GM18511 (cell line): Measurements from ENCODE around the gene DCANP1.

Experiments
- ATAC-seq: cut with Tn5 transposase; IDR thresholded peaks from one replicate; pipeline ENCODE4 v1.9.1; 2021; ENCODE audit warnings: mild to moderate bottlenecking, moderate library complexity; ENCODE audit not compliant: unreplicated experiment

The DCANP1 gene

DNA sequence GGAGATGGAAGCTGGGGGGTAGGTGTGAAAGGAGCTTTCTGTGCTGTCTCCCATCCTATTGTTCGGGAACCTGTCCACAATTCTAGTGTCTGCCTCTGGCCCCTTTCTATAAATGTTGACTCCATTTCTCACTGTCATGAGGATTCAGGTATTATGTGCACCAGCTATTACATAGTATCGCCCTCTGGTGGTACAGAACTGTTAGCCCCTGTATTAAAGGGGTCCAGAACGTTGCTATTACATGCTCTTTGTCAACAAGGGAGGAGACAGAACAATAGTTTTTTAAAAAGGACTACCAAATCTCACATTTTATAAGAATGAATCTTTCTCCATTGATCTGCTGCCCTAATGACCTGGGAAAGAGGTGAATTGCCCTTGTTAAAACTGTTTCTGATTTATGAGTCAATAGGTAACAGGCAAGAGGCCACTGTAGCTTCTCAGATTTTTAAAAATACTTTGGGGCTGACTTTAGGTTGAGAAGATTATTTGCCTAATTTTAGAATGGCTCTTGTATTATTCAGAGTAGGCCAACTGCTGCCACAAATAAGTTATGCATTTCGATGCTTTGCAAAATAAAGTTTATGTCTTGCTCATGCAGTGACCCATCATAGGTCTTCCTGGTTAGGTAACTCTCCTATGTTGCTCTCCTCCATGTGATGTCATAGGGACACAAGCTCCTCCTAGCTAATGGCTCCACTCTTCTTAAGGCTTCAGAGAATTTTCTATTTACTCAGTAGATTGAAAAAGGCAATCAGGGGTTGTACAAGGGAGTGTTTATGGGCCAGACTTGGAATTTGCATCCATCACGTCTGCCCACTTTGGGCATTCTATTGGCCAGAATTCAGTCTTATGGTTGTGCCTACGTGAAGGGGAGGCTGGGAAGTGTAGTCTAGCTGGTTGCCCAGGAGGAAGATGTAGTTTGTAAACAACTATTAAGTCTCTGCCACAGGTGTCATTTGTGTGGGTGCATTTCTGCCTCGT, 20.8 kb downstream of the DCANP1 start:
- ATAC-seq: peak; percentile 96

DNA sequence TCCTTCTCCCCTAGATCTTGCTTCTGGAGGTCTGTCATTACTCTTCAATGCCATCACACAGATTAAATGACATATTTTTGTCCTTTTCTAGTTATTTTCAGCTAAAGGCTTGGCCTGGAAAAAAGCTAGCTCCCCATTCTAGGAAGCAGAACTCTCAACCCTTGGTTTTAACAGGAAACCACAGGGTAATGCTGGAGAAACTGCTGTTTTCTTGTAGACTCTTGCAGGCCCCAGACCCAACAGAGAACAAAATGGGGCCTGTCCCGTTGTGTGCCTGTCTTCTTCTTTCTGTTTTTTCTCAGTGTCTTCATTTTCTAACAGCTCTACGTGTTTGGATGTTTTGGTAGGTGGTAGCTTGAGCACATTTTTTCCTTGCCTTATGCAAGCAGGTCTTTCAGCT, 21.5 kb downstream of the DCANP1 start:
- ATAC-seq: no peak

DNA sequence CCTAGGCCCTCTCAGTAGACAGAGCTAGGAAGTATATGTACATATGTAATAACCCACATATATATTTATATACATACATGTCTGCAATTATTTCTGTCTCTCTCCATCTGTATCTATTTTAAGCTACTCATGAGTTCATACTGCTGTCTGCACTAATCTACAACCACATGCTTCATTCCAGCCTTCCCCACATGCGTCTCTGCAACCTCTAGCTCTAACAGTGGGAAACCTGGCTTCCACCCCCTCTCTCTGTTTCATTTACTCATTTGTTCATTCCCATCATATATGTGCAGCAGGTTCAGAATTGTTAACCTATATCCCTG, 23.3 kb downstream of the DCANP1 start:
- ATAC-seq: no peak

DNA sequence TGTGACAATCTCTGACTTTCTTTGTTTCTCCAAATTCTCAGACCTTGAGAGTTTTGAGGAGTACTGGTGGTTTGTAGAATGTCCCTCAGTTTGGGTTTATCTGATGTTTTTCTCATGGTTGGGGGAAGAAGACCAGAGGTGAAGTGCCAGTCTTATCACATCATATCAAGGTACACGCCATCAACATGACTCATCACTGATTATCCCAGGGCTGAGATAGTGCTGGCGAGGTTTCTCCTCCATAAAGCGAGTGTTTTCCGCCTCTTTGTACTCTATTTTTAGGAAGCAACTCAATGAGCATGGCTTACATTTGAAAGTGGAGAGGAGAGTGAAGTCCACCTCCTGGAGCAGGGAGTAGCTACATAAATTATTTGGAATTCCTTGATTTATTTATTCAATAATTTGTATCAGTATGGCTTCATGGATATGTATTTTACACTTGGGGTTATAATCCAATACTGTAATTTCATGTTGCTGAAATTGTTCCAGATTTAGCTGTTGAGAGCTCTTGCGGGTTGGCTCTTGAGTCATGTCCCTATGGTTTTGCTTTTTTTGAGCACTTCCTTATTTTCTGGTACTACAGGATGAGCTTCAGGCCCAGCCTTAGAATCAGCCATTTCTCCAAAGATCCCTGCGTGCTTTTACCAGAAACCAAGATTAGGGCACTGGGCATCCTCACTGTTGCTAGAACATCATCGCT, 23.9 kb downstream of the DCANP1 start:
- no peak for ATAC-seq

DNA sequence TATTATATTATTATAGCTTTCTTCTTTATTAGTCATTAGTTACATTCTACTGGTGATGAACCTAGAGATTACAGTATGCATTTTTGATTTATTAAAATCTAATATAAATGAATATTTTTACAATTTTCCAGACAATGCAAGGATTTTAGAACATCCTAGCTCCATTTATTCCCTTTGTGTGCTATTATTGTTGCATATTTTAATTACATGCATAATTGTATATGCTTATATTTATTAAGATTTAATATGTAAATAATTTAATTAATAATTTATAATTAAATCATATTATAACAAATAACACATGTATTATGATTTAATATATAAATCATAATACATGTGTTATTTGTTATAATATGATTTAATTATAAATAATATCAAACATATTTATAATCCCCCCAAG, 24.7 kb downstream of the DCANP1 start:
- no peak for ATAC-seq

DNA sequence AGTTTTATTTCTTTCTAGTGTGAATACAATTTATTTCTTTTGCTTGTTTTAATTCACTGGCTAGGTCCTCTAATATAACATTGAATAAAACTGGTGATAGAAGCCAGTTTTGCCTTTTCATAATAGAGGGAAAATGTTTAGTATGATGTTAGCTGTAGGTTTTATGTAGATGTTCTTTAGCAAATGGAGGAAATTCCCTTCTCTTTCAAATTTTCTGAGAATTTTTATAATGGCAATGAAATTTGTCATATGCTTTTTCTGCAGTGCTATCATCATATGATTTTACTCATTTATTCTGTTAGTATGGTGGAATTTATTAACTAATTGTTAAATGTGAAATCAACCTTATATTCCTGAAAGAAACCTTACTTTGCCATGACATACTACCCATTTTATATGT, 30.1 kb downstream of the DCANP1 start:
- no peak for ATAC-seq

DNA sequence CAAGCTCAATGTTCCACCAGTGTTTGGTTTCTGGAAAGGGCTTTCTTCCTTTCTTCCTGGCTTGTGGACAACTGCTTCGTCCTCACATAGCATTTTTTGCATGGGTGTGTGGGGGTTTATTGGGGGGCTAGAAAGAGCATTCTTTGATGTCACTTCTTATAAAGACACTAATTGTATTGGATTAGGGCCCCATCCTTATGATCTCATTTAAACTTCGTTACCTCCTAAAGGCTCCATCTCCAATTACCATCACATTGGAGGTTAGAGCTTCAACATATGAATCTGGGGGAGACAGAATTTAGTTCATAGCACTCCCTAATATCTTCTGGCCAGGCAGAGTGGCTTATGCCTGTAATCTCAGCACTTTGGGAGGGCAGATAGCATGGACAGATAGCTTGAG, 42.1 kb downstream of the DCANP1 start:
- ATAC-seq: no peak

DNA sequence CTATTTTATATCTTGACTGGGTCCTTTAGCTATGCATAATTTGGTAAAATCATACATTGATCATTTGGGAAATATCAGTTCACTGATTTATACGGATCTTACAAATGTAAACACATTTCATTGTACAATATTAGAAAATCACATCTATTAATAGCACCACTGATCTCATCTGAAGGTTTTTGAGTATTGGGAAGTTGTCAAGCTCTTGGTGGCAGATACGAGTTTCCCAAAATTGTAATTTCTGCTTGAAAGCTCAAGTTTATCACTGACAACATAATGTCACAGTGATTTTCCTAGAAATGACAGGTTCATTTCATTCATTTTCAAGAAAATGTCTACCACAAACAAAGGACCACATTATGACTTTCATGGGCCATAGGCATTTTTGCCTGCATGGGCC, 45.1 kb downstream of the DCANP1 start:
- no peak for ATAC-seq

DNA sequence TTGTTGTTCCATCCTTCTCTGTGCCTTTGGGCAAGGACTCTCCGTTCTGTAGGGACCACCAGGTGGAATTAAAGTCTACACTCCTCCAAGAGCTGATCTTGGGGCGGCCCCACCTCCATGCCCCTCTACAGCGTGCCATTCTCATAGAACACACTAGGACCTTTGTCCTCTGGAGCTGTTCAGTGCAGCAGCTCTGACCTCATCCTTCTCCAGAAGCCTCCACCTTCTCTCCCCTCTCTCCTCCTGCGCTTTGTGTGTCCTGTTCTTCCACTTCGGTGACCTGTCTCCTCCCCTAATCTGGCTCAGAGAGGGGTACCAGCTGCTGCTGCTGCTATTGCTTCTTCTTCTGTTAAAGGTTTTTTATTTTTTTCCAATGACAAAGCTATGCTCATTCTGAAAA, 46.3 kb downstream of the DCANP1 start:
- no peak for ATAC-seq

DNA sequence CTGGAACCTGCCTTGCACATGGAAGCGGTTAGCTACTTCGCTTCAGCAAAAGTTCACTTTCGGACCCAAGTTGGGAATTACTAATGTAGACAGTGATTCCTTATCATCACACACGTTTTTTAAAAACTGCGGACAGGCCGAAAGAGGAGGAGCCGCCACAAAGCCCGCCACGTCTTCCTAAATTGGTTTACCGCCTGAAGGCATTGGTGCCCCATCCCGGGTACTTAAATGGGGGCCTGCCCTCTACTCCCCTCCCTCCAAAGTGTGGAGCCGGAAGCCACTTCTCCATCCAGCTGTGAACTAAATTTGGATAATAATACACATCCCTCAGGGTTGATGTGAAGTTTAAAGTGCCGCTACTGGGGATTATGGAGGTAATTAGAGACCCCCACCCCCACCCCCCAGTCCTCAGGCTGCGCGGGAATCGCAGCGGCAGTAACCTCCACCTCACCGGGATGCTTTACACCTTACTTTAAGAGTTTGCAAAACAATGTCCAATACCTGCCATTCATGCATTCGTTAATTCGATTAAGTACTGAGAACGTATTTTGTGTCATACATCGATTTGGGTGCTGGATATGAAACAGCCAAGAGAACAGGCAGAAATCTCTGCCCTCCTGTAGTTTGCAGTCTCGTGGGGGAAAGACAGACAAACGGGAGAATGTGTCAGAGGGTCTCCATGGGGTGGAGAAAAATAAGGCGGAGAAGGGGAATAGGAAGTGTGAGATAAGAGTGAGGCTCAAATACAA, 47.2 kb downstream of the DCANP1 start:
- ATAC-seq: no peak

DNA sequence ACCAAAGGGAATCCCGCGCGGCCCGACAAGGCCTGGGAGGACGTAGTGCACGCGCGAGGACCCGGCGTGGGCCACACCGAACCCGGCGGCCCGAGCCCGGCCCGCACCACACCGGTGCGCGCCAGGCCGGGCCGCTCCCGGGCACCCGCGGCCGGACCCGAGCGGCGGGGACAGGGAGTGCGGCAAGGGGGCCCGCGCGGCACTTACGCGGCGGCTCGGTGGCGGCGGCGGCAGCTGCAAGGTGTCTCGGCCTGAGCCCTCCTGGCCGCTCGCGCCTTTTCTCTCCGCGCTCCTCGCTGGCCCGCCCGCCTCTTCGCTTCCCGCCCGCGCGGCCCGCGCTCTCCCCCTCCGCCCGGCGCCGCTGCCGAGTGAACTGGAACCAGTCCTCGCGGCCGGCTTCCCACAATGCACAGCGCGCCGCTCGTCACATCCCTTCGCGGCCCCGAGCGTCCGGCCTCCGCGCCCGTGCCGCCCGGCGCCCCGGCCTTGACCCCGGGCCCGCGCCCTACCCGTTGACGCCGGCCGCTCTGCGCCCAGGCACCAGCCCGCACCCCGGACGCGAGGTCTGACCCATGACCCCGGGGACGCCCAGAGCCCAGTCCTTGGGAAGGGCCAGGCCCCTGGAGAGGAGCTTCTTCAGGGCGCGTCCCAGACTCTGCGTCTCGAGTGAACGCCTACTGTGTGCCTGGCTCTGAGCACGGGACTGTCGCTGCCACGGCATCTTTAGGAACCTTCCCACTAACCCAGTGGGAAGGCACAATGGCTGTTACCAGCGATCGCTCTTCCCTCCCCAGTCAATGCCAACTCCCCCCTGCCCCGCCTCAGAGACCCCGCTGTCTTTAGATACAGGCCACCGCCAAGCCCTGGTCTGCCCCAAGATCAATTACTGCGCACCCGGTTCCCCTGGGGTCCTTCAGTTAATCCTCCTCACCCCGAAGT, 48.0 kb downstream of the DCANP1 start, which contains the start of gene MACROH2A1:
Gene MACROH2A1 (minus strand): TSS at position 377 of the 939 bp plus-strand sequence. CDS start 10,138 bp downstream, outside the sequence.
- ATAC-seq: peak; percentile 88

DNA sequence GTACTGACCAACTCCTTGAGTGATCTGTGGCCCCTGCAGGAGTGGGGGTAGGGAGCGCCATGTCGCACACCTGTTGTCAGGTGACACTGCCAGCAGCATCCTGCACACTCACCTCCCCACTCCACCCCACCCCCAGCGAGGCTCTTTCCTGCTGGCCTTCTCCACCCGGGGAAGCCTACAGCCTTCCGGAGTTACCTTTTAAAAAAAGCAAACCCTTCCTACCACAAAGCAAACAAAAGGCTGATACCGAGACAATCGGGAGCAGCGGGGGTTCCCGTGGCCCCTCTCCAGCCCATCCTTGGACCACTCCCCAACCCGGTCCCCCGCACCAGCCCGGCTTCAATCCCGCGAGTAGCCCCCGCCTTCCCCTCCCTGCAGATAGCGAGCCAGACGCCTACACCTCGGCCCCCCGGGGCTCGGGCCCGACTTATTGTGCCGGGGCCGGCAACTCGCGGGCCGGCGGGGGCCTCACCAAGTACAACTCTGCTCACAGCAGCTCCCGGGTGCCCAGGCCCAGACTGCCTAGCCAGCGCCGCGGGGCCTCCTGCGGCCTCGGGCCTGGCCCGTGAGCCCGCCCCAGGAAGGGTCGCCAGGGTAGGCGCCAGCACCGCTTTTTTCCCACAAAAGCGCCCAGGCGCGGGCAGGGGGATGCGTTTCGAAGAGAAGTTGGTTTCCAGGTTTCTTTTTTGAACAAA, 48.8 kb downstream of the DCANP1 start:
- peak; percentile 42 for ATAC-seq

DNA sequence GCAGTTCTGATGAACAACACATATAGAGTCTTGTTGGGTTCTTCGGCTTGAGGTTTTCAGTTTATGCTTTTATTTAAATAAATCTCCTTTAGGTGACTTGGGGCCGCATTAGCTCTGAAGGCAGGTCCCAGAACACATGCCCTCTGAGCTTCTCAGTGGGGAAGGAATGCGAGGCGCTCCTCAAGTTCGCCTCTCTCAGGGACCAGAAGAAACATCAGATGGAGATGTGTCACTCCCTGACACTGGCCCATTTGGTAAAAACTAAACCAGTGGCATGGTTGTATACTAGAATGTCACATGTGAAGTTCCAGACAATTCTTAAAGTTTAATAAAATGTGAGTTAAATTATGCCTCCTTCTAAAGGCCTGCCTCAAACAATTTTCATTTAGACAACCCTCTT, 50.1 kb downstream of the DCANP1 start:
- ATAC-seq: no peak

DNA sequence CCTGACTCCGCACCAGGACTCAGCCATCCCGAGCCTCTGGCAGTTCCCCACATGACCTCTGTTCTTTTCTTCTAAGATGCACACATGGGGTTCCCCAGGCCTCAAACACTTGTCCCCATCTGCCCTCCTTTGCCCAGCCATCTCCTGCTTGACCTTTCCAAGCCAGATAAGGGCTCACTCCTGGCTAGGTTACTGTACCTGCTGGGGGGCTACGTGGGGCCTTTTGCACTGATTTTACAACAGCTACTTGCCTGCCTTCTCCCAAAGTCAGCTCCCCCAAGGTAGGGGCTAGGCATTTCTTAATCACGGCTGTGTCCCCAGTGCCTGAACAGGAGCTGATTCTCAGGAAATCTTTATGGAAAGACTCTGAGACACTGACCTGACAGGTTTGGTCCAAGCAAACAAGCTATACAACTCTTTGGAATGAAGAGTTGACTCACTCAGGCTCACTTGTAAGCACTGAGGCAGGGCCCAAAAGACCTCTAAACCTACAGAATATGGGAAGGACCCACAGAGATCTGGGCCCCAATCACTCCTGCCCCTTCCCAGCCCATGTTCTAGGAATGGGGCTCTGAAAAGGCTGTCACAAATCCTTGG, 50.6 kb downstream of the DCANP1 start:
- ATAC-seq: no peak

DNA sequence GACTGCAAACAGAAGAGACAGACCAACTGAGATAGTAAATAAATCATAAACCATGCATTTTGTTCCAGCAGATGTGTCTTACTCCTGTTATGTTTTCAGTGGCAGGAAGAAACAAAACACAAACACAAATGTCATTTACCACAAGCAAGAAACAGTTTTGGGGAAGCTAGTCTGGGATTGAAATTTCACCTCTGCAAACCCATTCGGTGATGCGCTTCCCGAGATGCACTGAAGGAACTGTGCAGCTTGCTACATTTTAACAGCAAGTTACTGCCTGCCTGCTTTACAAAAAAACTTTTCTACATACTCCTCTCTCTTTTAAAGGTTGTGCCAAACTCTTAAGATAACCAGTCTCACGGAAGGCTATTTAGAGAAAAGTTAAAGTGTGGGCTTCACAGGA, 51.3 kb downstream of the DCANP1 start:
- no peak for ATAC-seq

DNA sequence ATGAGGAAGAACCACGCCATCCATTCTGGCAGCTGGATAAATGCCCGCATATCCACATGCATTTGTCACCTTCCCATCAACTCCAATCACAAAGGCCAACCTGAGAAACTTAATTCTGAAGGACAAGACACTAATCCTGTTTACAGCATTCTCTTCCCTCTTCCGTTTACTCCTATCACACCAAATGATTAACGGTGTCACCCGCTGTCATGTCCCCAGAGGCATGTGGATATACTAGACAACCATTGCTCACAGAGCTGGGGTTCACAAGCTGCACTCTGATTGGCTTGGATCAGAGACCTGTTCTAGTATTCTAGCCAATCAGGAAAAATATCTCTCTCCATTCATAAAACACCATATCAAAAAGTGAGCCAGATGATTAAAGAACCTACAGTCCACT, 51.7 kb downstream of the DCANP1 start:
- ATAC-seq: no peak
